HG03060 (cell line): ENCODE measurements around the gene LRRC1.

Experiments used
- ATAC-seq: cut with Tn5 transposase; IDR thresholded peaks from one replicate; pipeline ENCODE4 v1.9.1; 2021; ENCODE audit warnings: low read depth, moderate number of reproducible peaks; ENCODE audit not compliant: unreplicated experiment

Gene LRRC1

GRCh38 chr6:53840027-53840426 lies 45.2 kb downstream of the LRRC1 start:
- ATAC-seq: no peak

GRCh38 chr6:53845280-53846195 lies 50.7 kb downstream of the LRRC1 start:
- no peak for ATAC-seq

GRCh38 chr6:53846250-53846649 lies 51.4 kb downstream of the LRRC1 start:
- ATAC-seq: no peak

- ATAC-seq: no peak
Measured at GRCh38 chr6:53847796-53848314, 53.0 kb downstream of the LRRC1 start.

GRCh38 chr6:53850527-53850926 lies 55.7 kb downstream of the LRRC1 start:
- ATAC-seq: no peak

GRCh38 chr6:53851561-53851960 lies 56.8 kb downstream of the LRRC1 start:
- ATAC-seq: no peak

GRCh38 chr6:53852805-53853204 lies 58.0 kb downstream of the LRRC1 start:
- ATAC-seq: no peak

- peak; percentile 90 for ATAC-seq
Measured at GRCh38 chr6:53854843-53855567, 60.2 kb downstream of the LRRC1 start.

- ATAC-seq: no peak
Measured at GRCh38 chr6:53855940-53856339, 61.1 kb downstream of the LRRC1 start.

- no peak for ATAC-seq
Measured at GRCh38 chr6:53857318-53858094, 62.7 kb downstream of the LRRC1 start.

- no peak for ATAC-seq
Measured at GRCh38 chr6:53858196-53858595, 63.4 kb downstream of the LRRC1 start.

- ATAC-seq: no peak
Measured at GRCh38 chr6:53858913-53859312, 64.1 kb downstream of the LRRC1 start.

GRCh38 chr6:53860511-53860910 lies 65.7 kb downstream of the LRRC1 start:
- no peak for ATAC-seq

GRCh38 chr6:53861518-53861917 lies 66.7 kb downstream of the LRRC1 start:
- no peak for ATAC-seq

GRCh38 chr6:53862662-53863462 lies 68.1 kb downstream of the LRRC1 start:
- no peak for ATAC-seq

GRCh38 chr6:53864781-53865180 lies 70.0 kb downstream of the LRRC1 start:
- ATAC-seq: no peak

GRCh38 chr6:53866226-53866625 lies 71.4 kb downstream of the LRRC1 start:
- ATAC-seq: no peak

- ATAC-seq: no peak
Measured at GRCh38 chr6:53868626-53869025, 73.8 kb downstream of the LRRC1 start.

- ATAC-seq: no peak
Measured at GRCh38 chr6:53869964-53870363, 75.2 kb downstream of the LRRC1 start.

GRCh38 chr6:53873922-53874321 lies 79.1 kb downstream of the LRRC1 start:
- ATAC-seq: no peak
